ENCODE data around the gene RNF38. TPM values are rescaled to one million over a fixed set of nuclear protein-coding genes. Genes with fewer than 3 reads are reported as not detected.
A peak's percentile ranks its signal among the peaks of the same experiment; 100 is the strongest.

RNF38 gene
- total and polyA plus RNA-seq, 9 of the 15 experiments (the other 6 are each of a cell fraction or from before 2014, with no cell fraction given) = 1.6 to 9.8 (median 4.5) TPM

- H3K4me1 ChIP-seq (replicated peaks in 1 of 2; ENCODE audit: control insufficient read depth in 2 of 2, insufficient read depth in 2 of 2, low read length in 2 of 2) = peaks cover 0 to 3% of the 10 kb centered on the region in 2 experiments; a peak in 1 of 5 replicates
- DNase-seq (ENCODE audit: extremely low read depth in 1 of 4, low spot score in 3 of 4) (no peak), ATAC-seq (no peak), FAIRE-seq (no peak)
- TF ChIP-seq RBM15 (IDR thresholded peaks at IDR 0.05; ENCODE audit: insufficient read depth, low read length) (no peak), SP1 (CRISPR knock-in tag; IDR thresholded peaks at IDR 0.05) (no peak), SMC3 (conservative IDR thresholded peaks at IDR 0.05; ENCODE audit: insufficient read depth, low read depth, low read length) (no peak), CEBPB (tag; IDR thresholded peaks at IDR 0.05) (0 out of 2 replicates have a peak, but pooled peaks have one; percentile 30), PREB (CRISPR knock-in tag; IDR thresholded peaks at IDR 0.05) (no peak)
- no peak overlapping the region for H3K9ac ChIP-seq (ENCODE audit: insufficient read depth in 1 of 2, low read depth in 2 of 2, low read length in 2 of 2)
- H4K20me1 ChIP-seq (replicated peaks; ENCODE audit: control insufficient read depth, insufficient read depth, low read length) = no peaks in the 10 kb centered on the region
- intact Hi-C loops (cut with micrococcal nuclease) (no loop called here), in situ Hi-C loops (cut with MboI) (no loop called here)
- H3K27me3 ChIP-seq (ENCODE audit: control insufficient read depth in 2 of 2, insufficient read depth in 2 of 2, low read length in 2 of 2) = no peaks in the 10 kb centered on the region
- WGBS (ENCODE audit: insufficient coverage, low coverage, missing lambda C conversion rate) = 65% methylated on average over 16 of the region's 24 CpGs
- ChIA-PET POLR2A (interaction anchor here (0.6 to 1.4 kb wide), 3 partner anchors 10 to 49 kb away, joined by 3 read pairs; no protein-coding TSS in a partner anchor), CTCF (ENCODE audit: low intra/inter-chr PET ratio) (no interaction called here)
- no peaks in the 10 kb centered on the region for H3K36me3 ChIP-seq (ENCODE audit: control insufficient read depth, insufficient read depth, low read length)
- H3K9me1 ChIP-seq (ENCODE audit: control insufficient read depth, insufficient read depth, low read length) = no peaks in the 10 kb centered on the region
- no peaks in the 10 kb centered on the region for H3K79me2 ChIP-seq (ENCODE audit: control insufficient read depth, insufficient read depth, low read length)
- H3K4me3 ChIP-seq = no peak overlapping the region
- H2AFZ ChIP-seq (ENCODE audit: low read depth, low read length) = no peak overlapping the region
- no peak overlapping the region for H3K4me2 ChIP-seq (ENCODE audit: insufficient read depth, low read length)
- no peaks in the 10 kb centered on the region for H3K9me3 ChIP-seq (replicated peaks; ENCODE audit: control insufficient read depth, insufficient read depth, low read depth, low read length)
- H3K27ac ChIP-seq (ENCODE audit: extremely low read depth, low read depth, low read length) = no peak overlapping the region
- no TSS peak for BruUV-seq (replicated peaks)
Observed at GRCh38 chr9:36325081-36325828, 74.8 kb downstream of the RNF38 start.

Data from K562 (cell line).